Activated naive CD4-positive, alpha-beta T cell treated with anti-CD3 and anti-CD28 coated beads, Interleukin-2, amount 10 ng/mL, durations not matched to agents 7 days and 5 days (primary cell): ENCODE measurements around the gene ZBTB16.

Experiments used
- CTCF ChIA-PET: fragments of 350-600 bp; sonication (Branson Sonifier 250); formaldehyde crosslinking; loops from one replicate; lab custom pipeline; 2021; ENCODE audit warnings: antibody characterized with exemption; lab: Charles Lee
- DNase-seq: peaks from one replicate; pipeline ENCODE4 v3.0.0-alpha.2; 2020
- H3K27ac Mint-ChIP-seq: one replicate; pipeline ENCODE4 v1.8.0; 2021; ENCODE audit warnings: mild to moderate bottlenecking, moderate library complexity, mixed read lengths
- H3K27me3 Mint-ChIP-seq: one replicate; pipeline ENCODE4 v1.8.0; 2021; ENCODE audit warnings: mild to moderate bottlenecking, mixed read lengths
- H3K36me3 Mint-ChIP-seq: one replicate; pipeline ENCODE4 v1.8.0; 2021; ENCODE audit warnings: mixed read lengths
- H3K4me1 Mint-ChIP-seq: one replicate; pipeline ENCODE4 v1.8.0; 2021; ENCODE audit warnings: mixed read lengths
- H3K4me3 Mint-ChIP-seq: one replicate; pipeline ENCODE4 v1.8.0; 2021; ENCODE audit warnings: mild to moderate bottlenecking, moderate library complexity, mixed read lengths
- H3K9me3 Mint-ChIP-seq: one replicate; pipeline ENCODE4 v1.8.0; 2021; ENCODE audit warnings: mixed read lengths

The ZBTB16 gene

GRCh38 chr11:114087025-114087424 lies 27.5 kb downstream of the ZBTB16 start:
- no peak for DNase-seq
- Mint-ChIP-seq H3K9me3 (no peaks in the 10 kb centered on the region), H3K36me3 (no peaks in the 10 kb centered on the region), H3K27me3 (peaks cover 41% of the 10 kb centered on the region), H3K4me3 (no peak overlapping the region), H3K4me1 (peaks cover 12% of the 10 kb centered on the region), H3K27ac (no peak overlapping the region)
- CTCF ChIA-PET, result interaction anchor here (0.8 kb wide), 1 partner anchor 173 kb away, joined by 3 read pairs; no protein-coding TSS in a partner anchor

GRCh38 chr11:114088216-114088615 lies 28.7 kb downstream of the ZBTB16 start:
- DNase-seq, result no peak
- no peaks in the 10 kb centered on the region for H3K36me3 Mint-ChIP-seq
- peaks cover 34% of the 10 kb centered on the region for H3K27me3 Mint-ChIP-seq
- H3K4me3 Mint-ChIP-seq, result no peak overlapping the region
- peaks cover 11% of the 10 kb centered on the region for H3K4me1 Mint-ChIP-seq
- no peak overlapping the region for H3K27ac Mint-ChIP-seq
- CTCF ChIA-PET, result no interaction called here
- no peaks in the 10 kb centered on the region for H3K9me3 Mint-ChIP-seq

GRCh38 chr11:114088836-114089235 lies 29.3 kb downstream of the ZBTB16 start:
- Mint-ChIP-seq H3K9me3 (no peaks in the 10 kb centered on the region), H3K27me3 (peaks cover 32% of the 10 kb centered on the region), H3K4me3 (no peak overlapping the region), H3K4me1 (peaks cover 7% of the 10 kb centered on the region), H3K27ac (no peak overlapping the region), H3K36me3 (no peaks in the 10 kb centered on the region)
- DNase-seq, result no peak
- CTCF ChIA-PET, result no interaction called here

- Mint-ChIP-seq H3K4me1 (peaks cover 7% of the 10 kb centered on the region), H3K4me3 (no peak overlapping the region), H3K9me3 (no peaks in the 10 kb centered on the region), H3K27me3 (peaks cover 30% of the 10 kb centered on the region), H3K27ac (no peak overlapping the region), H3K36me3 (no peaks in the 10 kb centered on the region)
- no peak for DNase-seq
- CTCF ChIA-PET, result interaction anchor here (0.5 to 1.2 kb wide), 2 partner anchors 10 to 18 kb away, joined by 3 to 4 read pairs; no protein-coding TSS in a partner anchor
Observed at GRCh38 chr11:114089748-114090147, 30.2 kb downstream of the ZBTB16 start.

- peaks cover 7% of the 10 kb centered on the region for H3K4me1 Mint-ChIP-seq
- H3K9me3 Mint-ChIP-seq, result no peaks in the 10 kb centered on the region
- H3K4me3 Mint-ChIP-seq, result no peak overlapping the region
- DNase-seq, result no peak
- no peaks in the 10 kb centered on the region for H3K36me3 Mint-ChIP-seq
- H3K27me3 Mint-ChIP-seq, result peaks cover 31% of the 10 kb centered on the region
- CTCF ChIA-PET, result interaction anchor here (0.6 to 1.2 kb wide), 2 partner anchors 10 to 101 kb away, joined by 3 to 4 read pairs; no protein-coding TSS in a partner anchor
- H3K27ac Mint-ChIP-seq, result no peak overlapping the region
Observed at GRCh38 chr11:114090225-114090910, 30.9 kb downstream of the ZBTB16 start.

GRCh38 chr11:114090976-114091375 lies 31.5 kb downstream of the ZBTB16 start:
- H3K27ac Mint-ChIP-seq, result no peak overlapping the region
- H3K4me1 Mint-ChIP-seq, result peaks cover 7% of the 10 kb centered on the region
- no peaks in the 10 kb centered on the region for H3K9me3 Mint-ChIP-seq
- peaks cover 28% of the 10 kb centered on the region for H3K27me3 Mint-ChIP-seq
- no peaks in the 10 kb centered on the region for H3K36me3 Mint-ChIP-seq
- no peak overlapping the region for H3K4me3 Mint-ChIP-seq
- DNase-seq, result no peak
- CTCF ChIA-PET, result interaction anchor here (0.6 kb wide), 1 partner anchor 100 kb away, joined by 3 read pairs; no protein-coding TSS in a partner anchor

- DNase-seq, result no peak
- H3K4me1 Mint-ChIP-seq, result peaks cover 7% of the 10 kb centered on the region
- no peak overlapping the region for H3K27ac Mint-ChIP-seq
- no peak overlapping the region for H3K4me3 Mint-ChIP-seq
- peaks cover 28% of the 10 kb centered on the region for H3K27me3 Mint-ChIP-seq
- no peaks in the 10 kb centered on the region for H3K36me3 Mint-ChIP-seq
- H3K9me3 Mint-ChIP-seq, result no peaks in the 10 kb centered on the region
- CTCF ChIA-PET, result no interaction called here
Observed at GRCh38 chr11:114091516-114092397, 32.2 kb downstream of the ZBTB16 start.

- H3K27ac Mint-ChIP-seq, result no peak overlapping the region
- peaks cover 25% of the 10 kb centered on the region for H3K27me3 Mint-ChIP-seq
- no peaks in the 10 kb centered on the region for H3K36me3 Mint-ChIP-seq
- CTCF ChIA-PET, result no interaction called here
- no peak overlapping the region for H3K4me3 Mint-ChIP-seq
- H3K9me3 Mint-ChIP-seq, result no peaks in the 10 kb centered on the region
- H3K4me1 Mint-ChIP-seq, result no peaks in the 10 kb centered on the region
- no peak for DNase-seq
Observed at GRCh38 chr11:114092478-114092877, 33.0 kb downstream of the ZBTB16 start.

GRCh38 chr11:114092953-114093352 lies 33.4 kb downstream of the ZBTB16 start:
- CTCF ChIA-PET, result no interaction called here
- Mint-ChIP-seq H3K27ac (no peak overlapping the region), H3K4me3 (no peak overlapping the region), H3K27me3 (peaks cover 28% of the 10 kb centered on the region), H3K9me3 (no peaks in the 10 kb centered on the region), H3K4me1 (no peaks in the 10 kb centered on the region), H3K36me3 (no peaks in the 10 kb centered on the region)
- no peak for DNase-seq

- H3K27ac Mint-ChIP-seq, result no peak overlapping the region
- no peaks in the 10 kb centered on the region for H3K9me3 Mint-ChIP-seq
- no peak overlapping the region for H3K4me3 Mint-ChIP-seq
- no peak for DNase-seq
- CTCF ChIA-PET, result interaction anchor here (1.0 kb wide), 1 partner anchor 167 kb away, joined by 3 read pairs; no protein-coding TSS in a partner anchor
- peaks cover 32% of the 10 kb centered on the region for H3K27me3 Mint-ChIP-seq
- peaks cover 3% of the 10 kb centered on the region for H3K4me1 Mint-ChIP-seq
- no peaks in the 10 kb centered on the region for H3K36me3 Mint-ChIP-seq
Observed at GRCh38 chr11:114094516-114094915, 35.0 kb downstream of the ZBTB16 start.

GRCh38 chr11:114095899-114096298 lies 36.4 kb downstream of the ZBTB16 start:
- peaks cover 3% of the 10 kb centered on the region for H3K4me1 Mint-ChIP-seq
- H3K27ac Mint-ChIP-seq, result no peak overlapping the region
- H3K36me3 Mint-ChIP-seq, result no peaks in the 10 kb centered on the region
- peaks cover 39% of the 10 kb centered on the region for H3K27me3 Mint-ChIP-seq
- H3K4me3 Mint-ChIP-seq, result no peak overlapping the region
- DNase-seq, result no peak
- CTCF ChIA-PET, result no interaction called here
- no peaks in the 10 kb centered on the region for H3K9me3 Mint-ChIP-seq

GRCh38 chr11:114097832-114098231 lies 38.3 kb downstream of the ZBTB16 start:
- Mint-ChIP-seq H3K4me1 (peaks cover 13% of the 10 kb centered on the region), H3K4me3 (no peak overlapping the region), H3K27me3 (peaks cover 39% of the 10 kb centered on the region), H3K27ac (no peak overlapping the region), H3K9me3 (no peaks in the 10 kb centered on the region), H3K36me3 (no peaks in the 10 kb centered on the region)
- no peak for DNase-seq
- CTCF ChIA-PET, result no interaction called here

- Mint-ChIP-seq H3K4me3 (no peak overlapping the region), H3K27me3 (peaks cover 35% of the 10 kb centered on the region), H3K27ac (no peak overlapping the region), H3K9me3 (no peaks in the 10 kb centered on the region), H3K4me1 (peaks cover 24% of the 10 kb centered on the region), H3K36me3 (no peaks in the 10 kb centered on the region)
- DNase-seq, result no peak
- CTCF ChIA-PET, result no interaction called here
Observed at GRCh38 chr11:114098927-114099326, 39.4 kb downstream of the ZBTB16 start.

GRCh38 chr11:114099392-114100178 lies 40.1 kb downstream of the ZBTB16 start:
- Mint-ChIP-seq H3K4me1 (peaks cover 31% of the 10 kb centered on the region), H3K9me3 (no peaks in the 10 kb centered on the region), H3K27ac (no peak overlapping the region), H3K4me3 (no peak overlapping the region), H3K36me3 (no peaks in the 10 kb centered on the region), H3K27me3 (peaks cover 30% of the 10 kb centered on the region)
- no peak for DNase-seq
- CTCF ChIA-PET, result interaction anchor here (1.1 kb wide), 1 partner anchor 10 kb away, joined by 4 read pairs; no protein-coding TSS in a partner anchor
